HG03045 (cell line): ENCODE measurements around the gene MICA.
"Not testable (repeated sequence)": the region's sequence is repeated elsewhere in the genome, so short reads cannot be mapped to it uniquely, and the experiment has no call there.

Experiments used
- ATAC-seq: cut with Tn5 transposase; IDR thresholded peaks from one replicate; pipeline ENCODE4 v1.9.1; 2021; ENCODE audit warnings: mild to moderate bottlenecking, moderate library complexity; ENCODE audit not compliant: unreplicated experiment

MICA gene

DNA sequence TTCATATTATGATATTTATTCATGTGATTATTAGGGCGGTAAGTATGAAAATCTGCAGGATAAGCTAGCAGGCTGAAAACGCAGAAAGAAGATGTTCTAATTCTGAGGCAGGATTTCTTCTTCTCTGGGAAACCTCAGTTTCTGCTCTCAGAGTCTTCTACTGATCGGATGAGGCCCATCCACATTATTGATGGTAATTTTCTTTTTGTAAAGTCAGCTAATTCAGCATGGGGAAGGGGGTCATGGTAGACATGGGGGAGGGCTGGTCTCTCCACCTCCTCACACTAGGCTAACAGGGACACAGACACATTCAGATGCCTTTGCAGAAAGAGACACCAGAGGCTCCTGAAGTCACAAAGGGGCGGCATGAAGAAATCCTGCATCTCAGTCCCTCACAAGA lies 21.7 kb upstream of the MICA start:
- ATAC-seq: no peak

DNA sequence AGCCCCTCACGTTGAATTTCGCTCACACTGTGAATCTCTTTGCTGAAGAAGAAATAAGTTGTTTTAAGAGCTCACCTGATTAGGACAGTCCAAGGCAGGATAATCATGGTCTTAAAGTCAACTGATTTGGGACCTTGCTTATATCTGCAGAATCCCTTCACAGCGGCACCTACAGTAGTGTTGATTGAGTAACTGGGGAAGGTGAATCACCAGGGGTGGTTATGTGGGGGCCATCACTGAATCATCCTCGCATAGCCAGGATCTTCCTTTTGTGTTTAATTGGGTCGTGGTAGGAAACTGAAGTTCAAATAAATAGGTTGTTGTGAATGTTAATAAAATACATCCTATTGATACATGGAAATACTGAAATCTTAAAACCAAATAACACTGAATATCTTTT lies 20.2 kb upstream of the MICA start:
- ATAC-seq: no peak

DNA sequence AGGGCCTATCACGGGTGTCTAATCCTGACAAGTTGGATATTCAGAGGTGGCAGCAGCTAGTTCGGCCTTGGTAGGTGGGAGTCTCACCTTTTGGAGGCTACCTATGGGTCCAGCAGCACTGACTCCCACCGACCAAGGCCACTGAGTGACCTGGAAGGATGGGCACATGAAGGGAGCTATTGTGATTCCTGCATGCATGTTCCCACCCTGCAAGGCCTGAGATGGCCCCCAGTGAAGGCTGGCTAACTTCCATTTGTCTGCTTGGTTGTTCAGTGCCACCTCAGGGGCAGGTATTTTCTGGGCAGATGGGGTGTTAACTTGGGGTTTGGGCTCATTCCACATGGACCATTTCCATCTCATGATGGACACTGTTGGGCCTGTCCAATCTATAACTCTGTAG lies 18.4 kb upstream of the MICA start:
- ATAC-seq: no peak

DNA sequence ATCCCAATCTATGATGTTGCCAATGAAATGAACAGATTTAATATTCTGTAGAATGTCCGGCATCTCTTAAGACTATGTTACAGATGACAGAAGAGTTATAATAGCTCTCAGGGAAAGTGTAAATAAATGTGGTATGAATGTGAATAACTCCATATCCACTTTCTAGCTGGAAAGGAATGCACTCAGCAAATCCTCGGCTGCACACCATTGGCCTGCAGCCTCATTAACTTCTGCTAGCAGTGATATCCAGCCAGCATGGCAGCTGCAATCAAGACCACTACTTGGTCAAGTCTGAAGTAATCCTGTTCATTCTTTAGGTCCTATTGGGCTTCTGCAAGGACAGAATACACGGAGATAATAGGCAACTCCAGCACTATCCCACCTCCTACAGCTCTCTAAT lies 17.3 kb upstream of the MICA start:
- no peak for ATAC-seq

DNA sequence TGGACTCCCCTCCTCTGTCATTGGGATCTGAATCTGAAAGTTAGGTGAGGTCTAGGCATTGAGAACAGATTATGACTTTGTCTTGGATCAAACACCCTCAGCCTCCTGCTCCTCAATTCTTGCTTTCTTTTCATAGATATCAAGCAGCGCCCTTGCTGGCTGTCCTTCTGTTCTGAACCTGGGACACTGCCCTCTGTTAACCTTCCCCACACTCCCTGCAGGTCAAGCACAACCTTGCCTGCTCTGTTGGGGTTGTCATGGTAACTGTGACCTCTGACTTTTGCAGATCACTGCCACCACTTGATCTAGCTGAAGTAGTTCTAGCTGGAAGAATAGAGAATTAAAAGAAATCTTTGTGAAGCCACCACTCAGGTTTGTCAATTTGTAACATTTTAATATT lies 16.4 kb upstream of the MICA start:
- ATAC-seq: no peak

DNA sequence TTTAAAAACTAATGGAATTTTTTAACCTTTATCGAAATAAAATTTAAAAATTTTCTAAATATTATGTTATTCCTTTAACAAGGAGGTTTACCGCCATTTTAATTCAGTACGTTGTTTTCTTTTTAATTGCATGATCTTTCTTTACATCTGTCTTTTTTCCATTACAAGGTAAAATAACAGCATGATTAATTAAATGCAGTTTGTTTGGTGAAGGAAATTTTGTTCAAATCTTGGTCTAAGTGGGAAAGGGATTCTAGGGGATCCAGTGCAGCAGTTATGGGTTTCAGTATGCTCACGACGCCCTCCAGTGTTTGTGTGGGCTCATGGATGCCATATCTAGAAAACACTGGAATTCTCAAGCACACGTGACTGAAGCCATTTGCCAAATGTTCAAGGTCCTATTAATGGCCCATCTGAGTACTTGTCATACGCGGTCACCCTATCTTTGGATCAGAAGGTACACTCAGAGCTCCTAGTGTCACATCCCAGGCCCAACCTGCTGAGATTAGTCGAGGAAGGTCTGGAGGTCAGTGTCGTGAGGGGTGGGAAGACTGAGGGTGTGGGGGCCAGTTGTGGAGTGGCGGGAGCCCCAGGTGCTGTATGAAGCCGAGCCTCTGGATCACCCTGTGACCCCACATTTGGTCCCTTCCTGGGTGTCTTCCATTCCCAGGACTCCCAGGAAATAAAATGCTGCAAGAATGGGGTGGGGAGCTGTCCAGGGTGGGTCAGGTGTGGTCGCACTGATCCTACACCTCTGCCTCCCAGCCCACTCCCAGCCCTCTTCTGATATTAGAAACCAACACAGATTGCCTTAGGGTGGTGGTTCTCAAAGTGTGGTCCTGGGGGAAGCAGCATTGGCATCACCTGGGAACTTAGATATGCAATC lies 14.2 kb upstream of the MICA start:
- not testable (repeated sequence) for ATAC-seq

DNA sequence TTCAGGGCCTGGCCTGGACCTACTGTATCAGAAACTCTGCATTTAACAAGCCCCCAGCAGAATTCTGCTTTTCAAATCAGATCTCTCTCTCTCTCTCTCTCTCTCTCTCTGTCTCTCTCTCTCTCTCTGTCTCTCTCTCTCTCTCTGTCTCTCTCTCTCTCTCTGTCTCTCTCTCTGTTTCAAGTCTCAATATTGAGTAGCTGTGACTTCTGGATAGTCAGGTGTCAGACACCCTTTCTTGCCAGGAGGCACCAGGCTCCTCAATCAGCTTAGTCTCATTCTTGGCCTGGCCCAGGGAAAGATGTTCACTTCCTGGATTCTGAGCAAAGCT lies 13.6 kb upstream of the MICA start:
- not testable (repeated sequence) for ATAC-seq

DNA sequence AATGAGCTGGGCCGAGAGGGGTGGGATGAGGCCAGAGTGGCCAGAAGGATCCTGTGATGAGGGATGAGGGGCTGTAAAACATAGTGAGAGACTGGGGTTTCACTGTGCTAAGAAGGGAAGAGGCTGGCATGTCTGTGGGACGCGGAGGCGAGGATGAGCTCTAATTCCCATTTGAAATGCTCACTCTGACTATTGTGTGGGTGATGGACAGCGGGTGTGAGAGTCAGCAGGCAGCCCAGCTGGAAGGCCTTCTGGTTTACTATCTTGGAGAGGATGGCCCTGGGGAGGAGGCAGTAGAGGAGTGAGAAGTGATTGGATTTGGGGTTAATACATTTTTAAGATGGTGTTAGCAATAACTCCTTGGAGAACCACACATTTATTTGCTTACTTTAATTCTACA lies 9.5 kb upstream of the MICA start:
- ATAC-seq: no peak

DNA sequence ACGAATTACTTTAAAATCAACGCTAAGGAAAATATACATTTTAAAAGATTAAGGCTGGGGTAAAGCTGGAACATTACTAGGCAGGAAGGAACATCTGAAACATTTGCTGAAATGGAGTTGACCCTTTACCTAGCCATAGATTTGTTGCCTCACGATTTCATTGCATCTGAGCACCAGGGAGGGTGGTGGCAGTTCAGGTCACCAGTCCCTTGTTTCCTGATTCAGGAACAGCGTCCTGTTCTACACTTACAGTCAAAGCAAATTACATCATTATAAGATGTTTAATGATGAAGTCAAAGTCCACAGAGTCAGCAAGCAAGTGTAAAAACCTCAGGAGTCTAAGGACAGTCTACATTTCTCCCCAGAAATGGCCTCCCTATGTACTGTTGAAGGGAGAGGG lies 9.0 kb upstream of the MICA start:
- no peak for ATAC-seq

DNA sequence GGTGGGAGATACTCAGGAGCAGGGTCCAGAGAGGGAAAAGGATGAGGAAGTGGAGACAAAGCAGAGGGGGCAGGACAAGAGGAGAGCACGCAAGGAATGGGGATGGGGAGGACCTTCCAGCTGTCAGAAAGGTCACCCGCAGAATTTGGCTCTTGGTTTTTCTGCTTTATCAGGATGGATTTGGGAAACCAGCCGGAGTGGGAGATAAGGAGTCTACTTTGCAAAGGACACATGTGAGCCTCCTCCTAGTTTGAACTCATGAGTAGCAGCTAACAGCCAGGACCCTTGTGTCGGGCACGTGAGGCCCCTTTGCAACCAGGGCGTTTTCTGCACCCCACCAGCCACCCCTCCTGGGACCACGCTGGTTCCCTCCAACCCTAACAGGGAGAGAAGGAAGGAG lies 7.6 kb upstream of the MICA start:
- ATAC-seq: no peak

DNA sequence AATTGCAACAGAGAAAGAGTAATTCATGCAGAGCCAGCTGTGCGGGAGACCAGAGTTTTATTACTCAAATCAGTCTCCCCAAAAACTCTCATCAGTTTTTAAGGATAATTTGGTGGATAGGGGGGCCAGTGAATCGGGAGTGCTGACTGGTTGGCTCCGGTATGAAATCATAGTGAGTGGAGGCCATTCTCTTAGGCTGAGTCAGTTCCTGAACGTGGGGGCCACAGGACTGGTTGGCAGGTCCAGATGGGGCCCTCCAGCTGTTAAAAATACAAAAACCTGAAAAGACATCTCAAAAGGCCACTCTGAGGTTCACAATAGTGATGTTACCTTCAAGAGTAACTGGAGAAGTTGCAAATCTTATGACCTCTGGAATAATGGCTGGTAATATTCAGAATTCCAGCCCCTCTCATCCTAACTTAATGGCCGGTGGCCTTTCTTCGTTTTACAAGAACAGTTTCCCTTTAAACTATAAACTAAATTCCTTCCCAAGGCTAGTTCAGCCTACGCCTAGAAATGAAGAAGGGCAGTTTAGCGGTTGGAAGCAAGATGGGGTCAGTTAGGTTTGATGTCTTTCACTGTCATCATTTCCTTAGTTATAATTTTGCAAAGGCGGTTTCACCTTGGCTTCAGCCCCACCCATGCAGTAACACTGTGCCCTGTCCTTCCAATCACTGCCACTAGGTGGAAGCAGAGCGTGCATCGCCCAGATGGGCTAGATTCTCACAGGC lies 6.8 kb upstream of the MICA start:
- no peak for ATAC-seq

DNA sequence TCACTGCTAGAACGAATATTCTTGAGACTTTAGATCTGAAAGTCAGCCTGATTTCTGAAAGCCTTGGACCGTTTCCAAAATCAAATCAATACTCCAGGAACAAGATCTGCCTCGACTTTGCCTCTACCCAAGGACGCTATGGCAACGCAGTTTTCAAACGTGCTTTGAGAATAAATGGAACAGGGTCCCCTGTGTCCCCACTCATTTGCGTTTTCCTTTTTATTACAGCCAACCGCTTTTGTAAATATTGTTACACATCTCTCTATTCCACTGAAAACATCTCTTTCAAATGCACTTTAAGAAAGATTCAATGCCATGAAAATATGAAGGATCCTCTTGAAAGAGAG lies 6.3 kb upstream of the MICA start:
- ATAC-seq: not testable (repeated sequence)

DNA sequence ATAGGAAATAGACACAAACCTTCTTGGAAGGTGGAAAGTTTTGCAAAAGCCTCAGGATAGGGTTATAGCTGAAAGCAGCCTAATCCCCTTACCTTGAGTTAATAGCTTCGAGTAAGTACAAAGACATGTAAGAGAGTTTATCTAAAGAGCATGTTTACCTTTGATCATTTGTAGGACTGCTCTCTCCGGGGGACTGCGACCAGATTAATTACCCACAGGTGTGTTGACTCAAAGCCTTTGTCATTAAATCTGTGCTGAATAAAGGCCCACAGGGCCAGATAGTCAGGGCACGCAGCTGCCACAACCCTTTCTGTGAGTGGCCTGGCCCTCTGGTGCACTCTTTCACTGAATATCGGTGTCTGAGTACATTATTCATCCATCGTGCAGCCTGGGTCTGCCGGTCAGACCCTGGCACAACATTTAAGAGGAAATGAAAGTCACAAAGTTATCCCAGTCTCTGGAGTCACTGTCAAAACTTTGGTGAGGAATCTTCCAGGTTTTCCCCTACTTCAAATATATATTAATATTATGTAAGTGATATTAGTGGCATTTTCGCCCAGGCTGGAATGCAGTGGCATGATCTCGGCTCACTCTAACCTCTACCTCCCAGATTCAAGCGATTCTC lies 5.4 kb upstream of the MICA start:
- ATAC-seq: no peak

DNA sequence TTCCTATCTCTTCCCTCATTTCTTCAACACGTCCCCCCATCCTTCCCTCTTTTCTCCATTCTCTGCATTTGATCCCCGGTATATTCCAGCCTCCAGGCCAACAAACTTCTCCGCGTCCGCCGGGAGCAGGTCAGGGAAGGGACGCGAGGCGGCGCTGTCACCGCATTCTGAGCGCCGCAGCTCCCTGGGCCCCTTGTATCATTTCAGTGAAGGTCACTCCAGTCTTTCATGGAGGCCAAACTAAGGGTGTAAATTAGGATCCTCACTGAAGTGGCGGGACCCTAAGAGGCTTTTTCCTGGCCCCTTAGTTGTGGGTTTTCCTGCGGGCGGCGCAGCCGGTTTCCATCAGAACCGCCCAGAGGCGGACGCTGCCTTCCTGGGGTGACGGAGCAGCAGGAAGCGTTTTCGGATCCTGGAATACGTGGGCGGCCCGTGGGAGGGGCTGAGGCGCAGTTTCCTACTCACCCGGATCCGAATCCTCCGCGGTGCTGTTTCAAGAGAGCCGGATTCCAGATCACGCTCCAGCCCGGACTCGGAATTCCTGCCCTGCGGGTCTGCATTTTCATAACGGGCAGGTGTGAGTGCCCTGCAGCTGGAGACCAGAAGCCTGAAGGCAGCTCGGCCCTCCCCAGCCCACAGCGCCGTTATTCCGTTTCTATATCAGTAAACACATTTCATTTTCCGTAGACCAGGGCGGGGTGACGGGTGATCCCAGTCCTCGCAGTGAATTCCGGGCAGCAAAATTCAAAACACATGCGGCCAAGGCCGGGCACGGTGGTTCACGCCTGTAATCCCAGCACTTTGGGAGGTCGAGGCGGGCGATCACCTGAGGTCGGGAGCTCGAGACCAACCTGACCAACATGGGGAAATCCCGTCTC lies 3.6 kb upstream of the MICA start:
- ATAC-seq: peak; percentile 33

DNA sequence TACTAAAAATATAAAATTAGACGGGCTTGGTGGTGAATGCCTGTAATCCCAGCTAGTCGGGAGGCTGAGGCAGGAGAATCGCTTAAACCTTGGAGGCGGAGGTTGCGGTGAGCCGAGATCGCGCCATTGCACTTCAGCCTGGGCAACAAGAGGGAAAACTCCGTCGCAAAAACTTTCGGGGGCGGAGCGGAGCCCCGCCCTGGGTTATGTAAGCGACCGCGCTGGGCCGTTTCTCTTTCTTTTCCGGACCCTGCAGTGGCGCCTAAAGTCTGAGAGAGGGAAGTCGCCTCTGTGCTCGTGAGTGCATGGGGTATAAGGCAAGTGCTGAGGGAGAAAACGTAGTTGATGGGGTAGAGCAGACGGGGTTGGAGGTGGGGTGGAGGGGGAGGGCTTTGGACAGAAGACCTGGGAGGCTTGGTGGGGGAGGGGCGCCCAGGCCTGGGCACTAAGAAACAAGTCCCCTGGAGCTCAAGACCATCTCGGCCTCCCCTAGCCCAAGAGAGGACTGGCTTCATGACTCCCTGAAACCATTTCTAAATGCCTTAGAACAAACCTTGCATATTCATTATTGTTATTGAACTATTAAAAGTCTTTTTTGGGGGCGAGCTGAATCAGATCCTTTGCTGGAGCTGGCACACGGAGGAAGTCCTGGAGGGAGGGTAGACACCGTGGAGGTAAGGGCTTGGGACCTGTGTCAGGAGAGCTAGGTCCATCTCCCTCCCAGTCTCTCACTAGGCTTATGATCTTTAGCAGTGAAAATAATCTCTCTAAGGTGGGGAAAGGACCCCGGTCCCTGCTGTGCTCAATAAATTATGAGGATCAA lies 2.7 kb upstream of the MICA start:
- ATAC-seq: peak; percentile 45

DNA sequence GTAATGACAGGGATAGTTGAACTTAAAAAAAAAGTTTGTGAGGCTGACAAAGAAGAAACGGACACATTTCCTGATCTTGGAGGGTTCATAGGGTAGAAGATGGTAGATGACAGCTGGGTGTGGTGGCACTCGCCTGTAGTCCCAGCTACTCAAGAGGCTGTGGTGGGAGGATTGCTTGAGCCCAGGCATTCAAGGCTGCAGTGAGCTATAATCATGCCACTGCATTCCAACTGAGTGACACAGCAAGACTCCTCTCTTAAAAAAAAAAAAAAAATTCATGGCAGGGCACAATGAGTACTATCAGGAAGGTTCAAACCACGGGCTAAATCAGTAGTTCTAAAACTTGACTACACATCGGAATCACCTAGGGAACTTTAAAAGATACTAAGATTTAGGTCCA lies 2.0 kb upstream of the MICA start:
- no peak for ATAC-seq

DNA sequence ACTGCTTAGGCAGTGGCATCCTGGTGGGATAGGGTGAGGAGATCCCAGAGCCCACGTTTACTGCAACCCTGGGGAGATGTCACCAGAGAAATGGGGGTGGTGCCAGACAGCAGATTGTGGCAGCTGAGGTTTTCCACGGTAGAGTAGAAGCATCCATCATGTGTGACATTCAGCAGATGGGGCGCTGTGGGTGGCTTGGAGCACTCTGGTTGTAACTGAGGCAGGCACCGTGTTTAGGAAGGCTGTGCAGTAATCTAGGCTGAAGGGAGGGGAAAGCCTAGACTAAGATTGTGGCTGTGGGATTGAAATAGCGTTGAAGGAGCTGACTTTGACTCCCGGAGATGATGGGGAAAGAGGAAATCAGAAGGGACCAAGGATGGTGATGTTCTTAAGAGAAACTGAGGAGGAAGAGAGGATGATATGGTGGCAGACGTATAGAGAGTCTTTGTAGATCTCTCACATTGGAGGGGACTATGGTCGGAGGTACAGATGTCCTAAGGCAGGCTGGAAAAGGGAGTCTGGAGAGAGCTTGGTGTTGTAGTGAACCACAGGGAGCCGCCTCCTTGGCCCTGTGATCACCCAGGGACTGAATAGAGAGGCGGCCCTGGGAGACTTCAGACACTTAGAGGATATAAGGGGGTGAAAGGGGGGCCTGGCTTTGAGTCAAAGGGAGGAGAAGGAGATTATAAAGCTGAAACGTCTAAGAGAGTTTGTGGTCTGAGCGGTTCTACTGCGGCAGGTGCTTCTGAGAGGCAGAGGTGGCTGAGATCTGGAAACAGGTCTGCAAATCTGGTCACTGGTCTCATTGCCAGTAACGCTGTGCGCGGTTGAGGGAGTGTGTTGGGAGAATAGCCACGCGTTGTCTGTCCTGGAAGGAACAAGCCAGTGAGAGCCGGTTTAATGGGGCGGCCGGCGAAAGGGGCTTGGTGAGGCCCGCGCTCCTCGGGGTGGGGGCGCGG lies 792 bp upstream of the MICA start:
- ATAC-seq: peak; percentile 14

DNA sequence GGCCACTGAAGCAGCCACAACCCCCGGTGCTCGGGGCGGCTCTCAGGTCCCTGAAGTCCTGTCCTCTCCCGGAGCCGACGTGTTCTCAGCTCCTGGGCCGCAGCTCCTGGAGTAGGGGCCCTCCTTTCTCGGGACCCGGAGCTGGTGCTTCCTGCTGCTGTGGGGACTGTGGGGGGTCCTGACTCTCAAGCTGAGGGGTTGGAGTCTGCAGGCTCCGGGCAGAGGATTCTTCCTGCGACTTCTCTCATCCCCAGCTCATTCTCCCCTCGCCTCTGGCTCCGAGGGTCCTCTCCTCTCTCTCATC lies 618 bp downstream of the MICA start:
- not testable (repeated sequence) for ATAC-seq

DNA sequence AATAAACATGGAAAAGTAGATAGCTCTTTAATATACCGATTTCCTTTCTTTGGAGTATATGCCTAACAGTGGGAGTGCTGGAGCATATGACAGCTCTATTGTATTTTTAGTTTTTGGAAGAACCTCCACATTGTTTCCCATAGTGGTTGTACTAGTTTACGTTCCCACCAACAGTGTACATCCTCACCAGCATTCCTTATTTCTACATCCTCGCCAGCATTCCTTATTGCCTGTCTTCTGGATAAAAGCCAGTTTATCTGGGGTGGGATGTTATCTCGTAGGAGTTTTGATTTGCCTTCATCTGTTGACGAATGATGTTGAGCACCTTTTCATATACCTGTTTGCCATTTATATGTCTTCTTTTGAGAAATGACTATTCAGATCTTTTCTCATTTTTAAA lies 2.6 kb downstream of the MICA start:
- ATAC-seq: no peak
